Neural cell (in vitro differentiated cells): ENCODE results near the gene EVPLL. TPM values are rescaled to one million over a fixed set of nuclear protein-coding genes. Genes with fewer than 3 reads are reported as not detected.

Source experiments
- H2AFZ ChIP-seq: fragments of 200-600, 300-800 bp; sonication (generic), shearing (Covaris generic); 2 replicates; pipeline ENCODE4 v1.6.0; 2014; ENCODE audit warnings: low read depth, mild to moderate bottlenecking, antibody characterized with exemption, low read length, moderate library complexity
- H3F3A ChIP-seq: fragments of 200-600 bp; shearing (Covaris generic); 2 replicates; pipeline ENCODE4 v1.6.1; 2016; ENCODE audit warnings: mild to moderate bottlenecking, moderate library complexity, mixed read lengths, antibody characterized with exemption, low read length; ENCODE audit not compliant: insufficient read depth, poor library complexity, severe bottlenecking
- H3K27ac ChIP-seq: fragments of 200-600, 300-800 bp; sonication (generic), shearing (Covaris generic); 2 replicates; pipeline ENCODE4 v1.5.1; 2014; ENCODE audit warnings: mild to moderate bottlenecking, low read length, moderate library complexity
- H3K27me3 ChIP-seq: fragments of 300-800, 200-600 bp; sonication (generic), shearing (Covaris generic); 2 replicates; pipeline ENCODE4 v1.6.0; 2014; ENCODE audit warnings: mild to moderate bottlenecking, low read depth, low read length, moderate library complexity; ENCODE audit not compliant: insufficient read depth
- H3K36me3 ChIP-seq: fragments of 300-800, 200-600 bp; sonication (generic), shearing (Covaris generic); 2 replicates; pipeline ENCODE4 v1.5.1; 2014; ENCODE audit warnings: mild to moderate bottlenecking, antibody characterized with exemption, low read length, moderate library complexity; ENCODE audit not compliant: insufficient read depth
- H3K4me2 ChIP-seq: fragments of 300-800, 200-600 bp; sonication (generic), shearing (Covaris generic); 2 replicates; pipeline ENCODE4 v1.6.0; 2014; ENCODE audit warnings: mild to moderate bottlenecking, low read length
- H3K4me3 ChIP-seq: fragments of 300-800, 200-600 bp; sonication (generic), shearing (Covaris generic); 2 replicates; pipeline ENCODE4 v1.5.1; 2014; ENCODE audit warnings: mild to moderate bottlenecking, low read length, moderate library complexity
- H3K79me2 ChIP-seq: fragments of 200-600 bp; shearing (Covaris generic); replicated peaks from 2 replicates; pipeline ENCODE4 v1.6.0; 2014; ENCODE audit warnings: mild to moderate bottlenecking, low read length, moderate library complexity; ENCODE audit not compliant: insufficient read depth
- H3K9ac ChIP-seq: fragments of 300-800, 200-600 bp; sonication (generic), shearing (Covaris generic); 2 replicates; pipeline ENCODE4 v1.6.1; 2016; ENCODE audit warnings: mild to moderate bottlenecking, low read length, mixed read lengths
- H3K9me2 ChIP-seq: fragments of 200-600 bp; shearing (Covaris generic); 2 replicates; pipeline ENCODE4 v1.6.1; 2016; ENCODE audit warnings: mild to moderate bottlenecking, low read length, mixed read lengths; ENCODE audit not compliant: insufficient read depth
- H3K9me3 ChIP-seq: fragments of 200-600, 300-800 bp; sonication (generic), shearing (Covaris generic); 2 replicates; pipeline ENCODE4 v1.6.1; 2016; ENCODE audit warnings: mild to moderate bottlenecking, mixed run types, low read length, moderate library complexity, mixed read lengths
- H4K20me1 ChIP-seq: fragments of 200-600 bp; shearing (Covaris generic); 2 replicates; pipeline ENCODE4 v1.6.1; 2016; ENCODE audit warnings: mild to moderate bottlenecking, mixed run types; ENCODE audit not compliant: insufficient read depth
- EP300 ChIP-seq: fragments of 450-650 bp; conservative IDR thresholded peaks from 2 replicates; pipeline ENCODE4 v1.6.1; 2014; ENCODE audit warnings: antibody characterized with exemption, mild to moderate bottlenecking, moderate library complexity; ENCODE audit not compliant: poor library complexity, severe bottlenecking
- EZH2 ChIP-seq: fragments of 200-600, 300-800 bp; shearing (Covaris generic), sonication (generic); IDR thresholded peaks from 2 replicates; pipeline ENCODE4 v1.6.1; 2014; ENCODE audit warnings: antibody characterized with exemption, low read length, borderline replicate concordance, mild to moderate bottlenecking; ENCODE audit not compliant: insufficient read depth, poor library complexity, severe bottlenecking
- MXI1 ChIP-seq: fragments of 450-650 bp; conservative IDR thresholded peaks from 2 replicates; pipeline ENCODE4 v1.6.1; 2014; ENCODE audit warnings: antibody characterized with exemption, mild to moderate bottlenecking; ENCODE audit not compliant: poor library complexity, severe bottlenecking
- POLR2AphosphoS5 ChIP-seq: IDR thresholded peaks from 2 replicates; pipeline ENCODE4 v1.6.1; 2012
- RAD21 ChIP-seq: fragments of 450-650 bp; conservative IDR thresholded peaks from 2 replicates; pipeline ENCODE4 v1.6.1; 2014; ENCODE audit warnings: antibody characterized with exemption, mild to moderate bottlenecking, moderate library complexity
- SMC3 ChIP-seq: fragments of 450-650 bp; conservative IDR thresholded peaks from 2 replicates; pipeline ENCODE4 v1.6.1; 2014; ENCODE audit warnings: antibody characterized with exemption, mild to moderate bottlenecking, moderate library complexity; ENCODE audit not compliant: poor library complexity
- TAF1 ChIP-seq: IDR thresholded peaks from 2 replicates; pipeline ENCODE4 v1.6.1; 2012; ENCODE audit warnings: low read depth
- polyA plus RNA-seq: library from polyadenylated mRNA; depleted of rRNA; stranded (reverse); fragments of >200 nt; gene quantifications from 2 replicates; pipeline ENCODE4 v1.2.3, GENCODE V29; 2014
- TF ChIP-seq, protein P1 (sequence below): IDR thresholded peaks from 2 replicates; pipeline ENCODE4 v1.6.1; 2012; ENCODE audit warnings: borderline replicate concordance
- TF ChIP-seq, protein P2 (sequence below): fragments of 450-650 bp; IDR thresholded peaks from 2 replicates; pipeline ENCODE4 v1.5.1; 2014; ENCODE audit warnings: antibody characterized with exemption, mild to moderate bottlenecking, moderate library complexity; ENCODE audit not compliant: poor library complexity, severe bottlenecking

Gene EVPLL
- polyA plus RNA-seq, 1 donor from 2014 or later: not detected

DNA sequence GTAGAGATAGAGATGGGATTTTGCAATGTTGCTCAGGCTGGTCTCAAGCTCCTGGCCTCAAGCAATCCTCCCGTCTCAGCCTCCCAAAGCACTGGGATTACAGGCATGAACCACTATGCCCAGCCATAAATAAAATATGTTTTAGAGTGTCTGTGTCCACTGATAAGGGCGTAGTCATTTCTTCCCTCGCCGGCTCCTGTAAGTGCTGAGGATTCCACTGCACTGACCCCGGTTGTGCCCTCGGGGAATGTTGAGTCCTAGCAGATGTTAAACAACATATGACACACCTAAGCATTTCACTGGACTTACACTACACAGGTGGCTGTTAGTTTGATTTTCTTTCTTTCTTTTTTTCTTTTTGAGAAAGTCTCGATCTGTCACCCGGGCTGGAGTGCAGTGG lies 8.6 kb upstream of the EVPLL start:
- H3K4me3 ChIP-seq: no peak overlapping the region
- no peaks in the 10 kb centered on the region for H4K20me1 ChIP-seq
- no peaks in the 10 kb centered on the region for H3K27me3 ChIP-seq
- H3K4me2 ChIP-seq: no peak overlapping the region
- no peaks in the 10 kb centered on the region for H3K9me2 ChIP-seq
- TF ChIP-seq POLR2AphosphoS5 (no peak), MXI1 (no peak), EZH2 (no peak), TAF1 (no peak), SMC3 (no peak), EP300 (no peak), RAD21 (no peak)
- TF ChIP-seq, protein P1, sequence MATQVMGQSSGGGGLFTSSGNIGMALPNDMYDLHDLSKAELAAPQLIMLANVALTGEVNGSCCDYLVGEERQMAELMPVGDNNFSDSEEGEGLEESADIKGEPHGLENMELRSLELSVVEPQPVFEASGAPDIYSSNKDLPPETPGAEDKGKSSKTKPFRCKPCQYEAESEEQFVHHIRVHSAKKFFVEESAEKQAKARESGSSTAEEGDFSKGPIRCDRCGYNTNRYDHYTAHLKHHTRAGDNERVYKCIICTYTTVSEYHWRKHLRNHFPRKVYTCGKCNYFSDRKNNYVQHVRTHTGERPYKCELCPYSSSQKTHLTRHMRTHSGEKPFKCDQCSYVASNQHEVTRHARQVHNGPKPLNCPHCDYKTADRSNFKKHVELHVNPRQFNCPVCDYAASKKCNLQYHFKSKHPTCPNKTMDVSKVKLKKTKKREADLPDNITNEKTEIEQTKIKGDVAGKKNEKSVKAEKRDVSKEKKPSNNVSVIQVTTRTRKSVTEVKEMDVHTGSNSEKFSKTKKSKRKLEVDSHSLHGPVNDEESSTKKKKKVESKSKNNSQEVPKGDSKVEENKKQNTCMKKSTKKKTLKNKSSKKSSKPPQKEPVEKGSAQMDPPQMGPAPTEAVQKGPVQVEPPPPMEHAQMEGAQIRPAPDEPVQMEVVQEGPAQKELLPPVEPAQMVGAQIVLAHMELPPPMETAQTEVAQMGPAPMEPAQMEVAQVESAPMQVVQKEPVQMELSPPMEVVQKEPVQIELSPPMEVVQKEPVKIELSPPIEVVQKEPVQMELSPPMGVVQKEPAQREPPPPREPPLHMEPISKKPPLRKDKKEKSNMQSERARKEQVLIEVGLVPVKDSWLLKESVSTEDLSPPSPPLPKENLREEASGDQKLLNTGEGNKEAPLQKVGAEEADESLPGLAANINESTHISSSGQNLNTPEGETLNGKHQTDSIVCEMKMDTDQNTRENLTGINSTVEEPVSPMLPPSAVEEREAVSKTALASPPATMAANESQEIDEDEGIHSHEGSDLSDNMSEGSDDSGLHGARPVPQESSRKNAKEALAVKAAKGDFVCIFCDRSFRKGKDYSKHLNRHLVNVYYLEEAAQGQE: no peak
- TF ChIP-seq, protein P2, sequence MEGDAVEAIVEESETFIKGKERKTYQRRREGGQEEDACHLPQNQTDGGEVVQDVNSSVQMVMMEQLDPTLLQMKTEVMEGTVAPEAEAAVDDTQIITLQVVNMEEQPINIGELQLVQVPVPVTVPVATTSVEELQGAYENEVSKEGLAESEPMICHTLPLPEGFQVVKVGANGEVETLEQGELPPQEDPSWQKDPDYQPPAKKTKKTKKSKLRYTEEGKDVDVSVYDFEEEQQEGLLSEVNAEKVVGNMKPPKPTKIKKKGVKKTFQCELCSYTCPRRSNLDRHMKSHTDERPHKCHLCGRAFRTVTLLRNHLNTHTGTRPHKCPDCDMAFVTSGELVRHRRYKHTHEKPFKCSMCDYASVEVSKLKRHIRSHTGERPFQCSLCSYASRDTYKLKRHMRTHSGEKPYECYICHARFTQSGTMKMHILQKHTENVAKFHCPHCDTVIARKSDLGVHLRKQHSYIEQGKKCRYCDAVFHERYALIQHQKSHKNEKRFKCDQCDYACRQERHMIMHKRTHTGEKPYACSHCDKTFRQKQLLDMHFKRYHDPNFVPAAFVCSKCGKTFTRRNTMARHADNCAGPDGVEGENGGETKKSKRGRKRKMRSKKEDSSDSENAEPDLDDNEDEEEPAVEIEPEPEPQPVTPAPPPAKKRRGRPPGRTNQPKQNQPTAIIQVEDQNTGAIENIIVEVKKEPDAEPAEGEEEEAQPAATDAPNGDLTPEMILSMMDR: no peak
- H3F3A ChIP-seq: no peaks in the 10 kb centered on the region
- no peaks in the 10 kb centered on the region for H3K9me3 ChIP-seq
- no peak overlapping the region for H3K9ac ChIP-seq
- H3K27ac ChIP-seq: no peak overlapping the region
- no peak overlapping the region for H2AFZ ChIP-seq
- no peaks in the 10 kb centered on the region for H3K36me3 ChIP-seq
- H3K79me2 ChIP-seq: no peaks in the 10 kb centered on the region

- H3K36me3 ChIP-seq: no peaks in the 10 kb centered on the region
- H3K9me2 ChIP-seq: no peaks in the 10 kb centered on the region
- H3K9me3 ChIP-seq: no peaks in the 10 kb centered on the region
- no peaks in the 10 kb centered on the region for H4K20me1 ChIP-seq
- no peaks in the 10 kb centered on the region for H3K27me3 ChIP-seq
- H3F3A ChIP-seq: no peaks in the 10 kb centered on the region
- no peaks in the 10 kb centered on the region for H3K79me2 ChIP-seq
- TF ChIP-seq POLR2AphosphoS5 (no peak), EZH2 (no peak), EP300 (no peak), MXI1 (no peak), SMC3 (no peak), TAF1 (no peak), RAD21 (no peak)
- TF ChIP-seq, protein P2: no peak
- TF ChIP-seq, protein P1: no peak
- no peak overlapping the region for H2AFZ ChIP-seq
- no peak overlapping the region for H3K9ac ChIP-seq
- no peak overlapping the region for H3K4me2 ChIP-seq
- no peak overlapping the region for H3K27ac ChIP-seq
- no peak overlapping the region for H3K4me3 ChIP-seq
Observed at GRCh38 chr17:18370761-18371160, 6.8 kb upstream of the EVPLL start.
